Breast epithelium (tissue), 4 donors: ENCODE measurements around the gene CDX1. TPM values are rescaled to one million over a fixed set of nuclear protein-coding genes. Genes with fewer than 3 reads are reported as not detected.

ENCODE experiments used
- DNase-seq, 2 donors: peaks; one replicate each; pipeline ENCODE4 v3.0.0-alpha.2; 2019; ENCODE audit warnings: low spot score in 2 of 2
- H3K27ac ChIP-seq, 2 donors: fragments of 200-600 bp; sonication (generic) in 1 of 2; one replicate each; pipeline ENCODE4 v1.5.1; 2016 to 2019; ENCODE audit warnings: mild to moderate bottlenecking in 1 of 2
- H3K27me3 ChIP-seq, 2 donors: fragments of 200-600 bp; sonication (generic) in 1 of 2; one replicate each; pipeline versions ENCODE4 v1.5.1 to v1.6.0; 2017 to 2019; ENCODE audit warnings: control low read depth in 1 of 2, mild to moderate bottlenecking in 1 of 2
- H3K36me3 ChIP-seq: fragments of 200-600 bp; one replicate; pipeline ENCODE4 v1.5.1; 2019
- H3K4me1 ChIP-seq, 2 donors: fragments of 200-600 bp; sonication (generic); one replicate each; pipeline ENCODE4 v1.5.1; 2016 to 2019; ENCODE audit warnings: control low read depth in 1 of 2
- H3K4me3 ChIP-seq, 3 donors: fragments of 200-600 bp; sonication (generic); 1 replicate in 2 of 3; 2 replicates in 1 of 3; pipeline ENCODE4 v1.5.1; 2016 to 2019; ENCODE audit warnings: mild to moderate bottlenecking in 3 of 3, moderate library complexity in 2 of 3
- H3K9me3 ChIP-seq, 2 donors: fragments of 200-600 bp; sonication (generic) in 1 of 2; one replicate each; pipeline ENCODE4 v1.5.1; 2016 to 2019; ENCODE audit warnings: control low read depth in 1 of 2
- CTCF ChIP-seq, 3 donors: fragments of 450-650 bp; IDR thresholded peaks; one replicate each; pipeline ENCODE4 v1.5.1; 2016 to 2017; ENCODE audit warnings: antibody characterized with exemption in 3 of 3, mild to moderate bottlenecking in 3 of 3, moderate library complexity in 3 of 3
- POLR2A ChIP-seq: fragments of 450-650 bp; IDR thresholded peaks from one replicate; pipeline ENCODE4 v1.6.1; 2016; ENCODE audit warnings: antibody characterized with exemption, mild to moderate bottlenecking, moderate library complexity
- POLR2AphosphoS5 ChIP-seq, 3 donors: sonication (generic); formaldehyde crosslinking; IDR thresholded peaks; one replicate each; pipeline ENCODE4 v1.6.1; 2017; ENCODE audit warnings: antibody characterized with exemption in 3 of 3
- intact Hi-C: fragments of 100-400 bp; cut with DNase I; formaldehyde crosslinking; loops from one replicate; pipeline ENCODE4 v1.15.1; 2023; ENCODE audit warnings: low total_unique reads
- total RNA-seq, 3 donors: library from RNA; depleted of rRNA; stranded (reverse); fragments of >200 nt; gene quantifications; one replicate each; pipeline ENCODE4 v1.1.0, GENCODE V29; 2016

The CDX1 gene
- total RNA-seq, 3 donors from 2014 or later = 1.3 TPM; not detected in 2

DNA sequence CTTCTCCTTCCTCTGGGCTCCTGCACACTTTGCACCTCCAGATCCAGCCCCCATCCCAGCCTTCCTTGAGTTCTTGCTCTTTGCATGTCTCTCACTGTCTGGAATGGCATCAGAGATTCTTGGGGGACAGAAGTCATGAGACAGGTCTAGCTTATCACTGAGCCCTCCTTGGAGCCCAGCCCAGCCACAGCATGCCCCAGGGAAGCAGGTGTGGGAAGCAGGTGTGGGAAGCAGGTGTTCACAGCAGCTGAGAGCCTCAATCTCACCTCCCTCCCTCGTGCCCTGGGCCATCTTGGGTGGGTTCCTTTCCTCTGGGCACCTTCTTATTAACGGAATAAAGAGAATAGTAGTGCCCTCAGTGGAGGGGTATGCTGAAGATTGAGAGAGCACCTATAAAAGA lies 50.5 kb downstream of the CDX1 start:
- Histone ChIP-seq H3K9me3 (no peaks in the 10 kb centered on the region), H3K27ac (no peak overlapping the region), H3K27me3 (no peaks in the 10 kb centered on the region), H3K4me1 (no peaks in the 10 kb centered on the region), H3K4me3 (no peak overlapping the region), H3K36me3 (no peaks in the 10 kb centered on the region)
- no peak for DNase-seq
- intact Hi-C loops = loop anchor here (10.0 kb wide), 1 partner anchor 52 kb away; the partner anchor contains the start of gene CDX1
- TF ChIP-seq POLR2A (no peak), CTCF (IDR thresholded peaks at IDR 0.05) (no peak), POLR2AphosphoS5 (IDR thresholded peaks at IDR 0.05) (no peak)

DNA sequence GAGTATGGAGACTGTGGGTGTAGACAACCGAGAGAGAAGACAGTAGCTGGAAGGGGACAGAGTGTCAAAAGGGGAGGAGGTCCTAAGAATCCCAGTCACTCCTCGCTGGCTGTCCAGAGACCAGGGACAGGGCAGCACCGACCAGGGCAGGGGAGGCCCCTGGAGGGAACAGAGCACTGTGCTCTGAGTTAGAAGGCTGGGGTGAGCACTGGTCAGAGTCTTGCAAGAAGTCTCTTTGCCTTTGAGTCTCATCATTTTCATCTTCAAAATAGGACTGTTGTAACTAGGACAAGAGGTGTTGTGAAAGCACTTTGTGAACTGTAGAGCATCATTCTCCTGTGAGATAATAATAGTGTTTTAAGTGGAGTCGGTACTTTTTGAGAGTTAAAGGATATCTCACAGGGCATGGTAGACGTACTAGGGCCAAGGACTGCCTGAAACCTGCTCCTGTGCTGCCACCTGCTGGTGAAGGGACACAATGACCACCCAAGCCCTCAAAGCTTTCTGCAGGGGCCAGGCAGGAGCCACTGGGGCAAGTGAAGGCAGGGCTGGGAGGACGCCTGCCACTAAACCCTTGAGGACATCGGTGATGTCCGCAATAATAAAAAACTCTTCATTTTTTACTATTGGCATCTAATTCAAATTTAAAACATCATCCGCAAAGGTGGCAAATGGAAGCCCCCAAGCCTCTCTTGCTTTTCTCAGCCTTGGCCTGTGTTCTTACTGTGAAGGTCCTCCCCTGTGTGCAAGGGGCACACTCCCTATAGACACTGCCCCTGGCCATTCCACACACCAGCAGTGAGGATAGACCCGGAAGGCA lies 51.5 kb downstream of the CDX1 start:
- no peaks in the 10 kb centered on the region for H3K9me3 ChIP-seq
- TF ChIP-seq CTCF (IDR thresholded peaks at IDR 0.05) = peak; percentile 77 to 95 (median 94)
- TF ChIP-seq POLR2A = no peak
- no peak for TF ChIP-seq POLR2AphosphoS5 (IDR thresholded peaks at IDR 0.05)
- no peaks in the 10 kb centered on the region for H3K27me3 ChIP-seq
- DNase-seq = peak; percentile 66 to 80
- H3K36me3 ChIP-seq = no peaks in the 10 kb centered on the region
- intact Hi-C loops = loop anchor here (10.0 kb wide), 1 partner anchor 53 kb away; the partner anchor contains the start of gene CDX1
- no peaks in the 10 kb centered on the region for H3K4me1 ChIP-seq
- no peak overlapping the region for H3K27ac ChIP-seq
- H3K4me3 ChIP-seq = no peak overlapping the region

GRCh38 chr5:150218693-150219035 lies 52.1 kb downstream of the CDX1 start:
- Histone ChIP-seq H3K4me3 (no peak overlapping the region), H3K4me1 (no peaks in the 10 kb centered on the region), H3K9me3 (no peaks in the 10 kb centered on the region), H3K27me3 (no peaks in the 10 kb centered on the region), H3K27ac (no peak overlapping the region), H3K36me3 (no peaks in the 10 kb centered on the region)
- intact Hi-C loops = loop anchor here (10.0 kb wide), 1 partner anchor 54 kb away; the partner anchor contains the start of gene CDX1
- no peak for TF ChIP-seq POLR2AphosphoS5 (IDR thresholded peaks at IDR 0.05)
- TF ChIP-seq CTCF (IDR thresholded peaks at IDR 0.05) = no peak
- no peak for TF ChIP-seq POLR2A
- no peak for DNase-seq

GRCh38 chr5:150219142-150219541 lies 52.6 kb downstream of the CDX1 start:
- DNase-seq = no peak
- Histone ChIP-seq H3K27me3 (no peaks in the 10 kb centered on the region), H3K9me3 (no peaks in the 10 kb centered on the region), H3K36me3 (no peaks in the 10 kb centered on the region), H3K4me1 (no peaks in the 10 kb centered on the region), H3K4me3 (no peak overlapping the region), H3K27ac (no peak overlapping the region)
- TF ChIP-seq CTCF (IDR thresholded peaks at IDR 0.05) (no peak), POLR2AphosphoS5 (IDR thresholded peaks at IDR 0.05) (no peak), POLR2A (no peak)
- intact Hi-C loops = loop anchor here (10.0 kb wide), 1 partner anchor 54 kb away; the partner anchor contains the start of gene CDX1

DNA sequence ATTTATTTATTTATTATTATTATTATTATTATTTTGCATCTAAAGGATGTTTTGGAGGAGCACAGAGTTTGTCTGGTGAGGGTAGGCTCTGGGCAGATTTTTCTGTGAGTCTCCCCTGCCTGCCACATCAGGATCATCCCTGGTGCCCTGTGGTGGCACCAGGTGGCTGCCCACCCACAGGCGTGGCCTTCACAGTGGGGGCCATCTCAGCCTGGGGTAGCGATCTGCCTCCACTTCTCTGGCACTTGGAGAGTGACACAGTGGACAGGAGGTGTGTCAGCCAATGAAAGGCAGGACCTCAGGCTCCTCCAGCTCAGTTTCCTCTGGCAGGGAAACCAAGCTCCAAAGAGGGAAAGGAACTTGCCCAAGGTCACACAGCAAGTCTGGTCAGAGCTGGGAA lies 53.3 kb downstream of the CDX1 start:
- DNase-seq = no peak
- Histone ChIP-seq H3K4me3 (no peak overlapping the region), H3K27ac (no peak overlapping the region), H3K27me3 (no peaks in the 10 kb centered on the region), H3K9me3 (no peaks in the 10 kb centered on the region), H3K4me1 (no peaks in the 10 kb centered on the region), H3K36me3 (no peaks in the 10 kb centered on the region)
- intact Hi-C loops = loop anchor here (5.0 to 10.0 kb wide), 2 partner anchors 55 to 573 kb away; partner anchors contain the start of gene CDX1
- no peak for TF ChIP-seq POLR2A
- no peak for TF ChIP-seq POLR2AphosphoS5 (IDR thresholded peaks at IDR 0.05)
- TF ChIP-seq CTCF (IDR thresholded peaks at IDR 0.05) = no peak
